ENCODE data around the gene ADAMTS17. TPM values are rescaled to one million over a fixed set of nuclear protein-coding genes. Genes with fewer than 3 reads are reported as not detected.

The ADAMTS17 gene
- total RNA-seq, 1 experiment from 2014 or later = 1.8 TPM

DNA sequence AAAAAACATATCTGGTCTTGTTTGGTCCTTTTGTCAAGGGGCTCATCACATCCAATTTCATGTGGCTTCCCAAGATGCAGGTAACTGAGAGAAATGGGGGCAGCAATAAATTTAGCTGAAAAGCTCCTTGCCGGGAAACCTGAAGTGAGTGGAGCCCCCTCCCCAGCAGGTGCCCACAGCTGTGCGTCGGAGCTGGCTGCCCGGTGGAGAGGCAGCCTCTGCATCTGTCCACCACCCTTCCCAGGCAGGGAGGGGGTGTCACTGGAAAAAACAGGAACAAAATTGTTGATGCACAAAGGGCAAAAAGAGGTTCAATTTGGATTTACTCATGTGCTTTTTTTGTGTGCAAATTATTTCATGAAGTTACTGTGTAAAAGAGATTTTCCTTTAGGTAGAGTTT is 359.1 kb downstream of the ADAMTS17 start:
- Mint-ChIP-seq H3K27ac (0 out of 2 replicates have a peak overlapping the region, but pooled peaks have one; percentile 95), H3K27me3 (ENCODE audit: low read depth) (no peaks in the 10 kb centered on the region), H3K4me1 (peaks cover 47% of the 10 kb centered on the region), H3K36me3 (no peaks in the 10 kb centered on the region), H3K4me3 (peak overlapping the region; percentile 50; the same call in 1 of the 2 replicates), H3K9me3 (no peaks in the 10 kb centered on the region)
- no peak for TF ChIP-seq GABPB1 (CRISPR knock-in tag; IDR thresholded peaks at IDR 0.05)
- TF ChIP-seq NFE2L1 (CRISPR knock-in tag; IDR thresholded peaks at IDR 0.05) = no peak
- TF ChIP-seq, protein P1, sequence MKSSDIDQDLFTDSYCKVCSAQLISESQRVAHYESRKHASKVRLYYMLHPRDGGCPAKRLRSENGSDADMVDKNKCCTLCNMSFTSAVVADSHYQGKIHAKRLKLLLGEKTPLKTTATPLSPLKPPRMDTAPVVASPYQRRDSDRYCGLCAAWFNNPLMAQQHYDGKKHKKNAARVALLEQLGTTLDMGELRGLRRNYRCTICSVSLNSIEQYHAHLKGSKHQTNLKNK (CRISPR knock-in tag; IDR thresholded peaks at IDR 0.05) = no peak
- no peak for TF ChIP-seq FOXK1 (CRISPR knock-in tag; IDR thresholded peaks at IDR 0.05)
- no peak for TF ChIP-seq HMGA2 (CRISPR knock-in tag; IDR thresholded peaks at IDR 0.05)
- no peak for TF ChIP-seq NFATC4 (CRISPR knock-in tag; IDR thresholded peaks at IDR 0.05)
- TF ChIP-seq, protein P2, sequence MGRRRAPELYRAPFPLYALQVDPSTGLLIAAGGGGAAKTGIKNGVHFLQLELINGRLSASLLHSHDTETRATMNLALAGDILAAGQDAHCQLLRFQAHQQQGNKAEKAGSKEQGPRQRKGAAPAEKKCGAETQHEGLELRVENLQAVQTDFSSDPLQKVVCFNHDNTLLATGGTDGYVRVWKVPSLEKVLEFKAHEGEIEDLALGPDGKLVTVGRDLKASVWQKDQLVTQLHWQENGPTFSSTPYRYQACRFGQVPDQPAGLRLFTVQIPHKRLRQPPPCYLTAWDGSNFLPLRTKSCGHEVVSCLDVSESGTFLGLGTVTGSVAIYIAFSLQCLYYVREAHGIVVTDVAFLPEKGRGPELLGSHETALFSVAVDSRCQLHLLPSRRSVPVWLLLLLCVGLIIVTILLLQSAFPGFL (CRISPR knock-in tag; IDR thresholded peaks at IDR 0.05; ENCODE audit: borderline replicate concordance) = no peak
- TF ChIP-seq, protein P3, sequence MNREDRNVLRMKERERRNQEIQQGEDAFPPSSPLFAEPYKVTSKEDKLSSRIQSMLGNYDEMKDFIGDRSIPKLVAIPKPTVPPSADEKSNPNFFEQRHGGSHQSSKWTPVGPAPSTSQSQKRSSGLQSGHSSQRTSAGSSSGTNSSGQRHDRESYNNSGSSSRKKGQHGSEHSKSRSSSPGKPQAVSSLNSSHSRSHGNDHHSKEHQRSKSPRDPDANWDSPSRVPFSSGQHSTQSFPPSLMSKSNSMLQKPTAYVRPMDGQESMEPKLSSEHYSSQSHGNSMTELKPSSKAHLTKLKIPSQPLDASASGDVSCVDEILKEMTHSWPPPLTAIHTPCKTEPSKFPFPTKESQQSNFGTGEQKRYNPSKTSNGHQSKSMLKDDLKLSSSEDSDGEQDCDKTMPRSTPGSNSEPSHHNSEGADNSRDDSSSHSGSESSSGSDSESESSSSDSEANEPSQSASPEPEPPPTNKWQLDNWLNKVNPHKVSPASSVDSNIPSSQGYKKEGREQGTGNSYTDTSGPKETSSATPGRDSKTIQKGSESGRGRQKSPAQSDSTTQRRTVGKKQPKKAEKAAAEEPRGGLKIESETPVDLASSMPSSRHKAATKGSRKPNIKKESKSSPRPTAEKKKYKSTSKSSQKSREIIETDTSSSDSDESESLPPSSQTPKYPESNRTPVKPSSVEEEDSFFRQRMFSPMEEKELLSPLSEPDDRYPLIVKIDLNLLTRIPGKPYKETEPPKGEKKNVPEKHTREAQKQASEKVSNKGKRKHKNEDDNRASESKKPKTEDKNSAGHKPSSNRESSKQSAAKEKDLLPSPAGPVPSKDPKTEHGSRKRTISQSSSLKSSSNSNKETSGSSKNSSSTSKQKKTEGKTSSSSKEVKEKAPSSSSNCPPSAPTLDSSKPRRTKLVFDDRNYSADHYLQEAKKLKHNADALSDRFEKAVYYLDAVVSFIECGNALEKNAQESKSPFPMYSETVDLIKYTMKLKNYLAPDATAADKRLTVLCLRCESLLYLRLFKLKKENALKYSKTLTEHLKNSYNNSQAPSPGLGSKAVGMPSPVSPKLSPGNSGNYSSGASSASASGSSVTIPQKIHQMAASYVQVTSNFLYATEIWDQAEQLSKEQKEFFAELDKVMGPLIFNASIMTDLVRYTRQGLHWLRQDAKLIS (CRISPR knock-in tag; IDR thresholded peaks at IDR 0.05; ENCODE audit: borderline replicate concordance) = no peak
- TF ChIP-seq, protein P4, sequence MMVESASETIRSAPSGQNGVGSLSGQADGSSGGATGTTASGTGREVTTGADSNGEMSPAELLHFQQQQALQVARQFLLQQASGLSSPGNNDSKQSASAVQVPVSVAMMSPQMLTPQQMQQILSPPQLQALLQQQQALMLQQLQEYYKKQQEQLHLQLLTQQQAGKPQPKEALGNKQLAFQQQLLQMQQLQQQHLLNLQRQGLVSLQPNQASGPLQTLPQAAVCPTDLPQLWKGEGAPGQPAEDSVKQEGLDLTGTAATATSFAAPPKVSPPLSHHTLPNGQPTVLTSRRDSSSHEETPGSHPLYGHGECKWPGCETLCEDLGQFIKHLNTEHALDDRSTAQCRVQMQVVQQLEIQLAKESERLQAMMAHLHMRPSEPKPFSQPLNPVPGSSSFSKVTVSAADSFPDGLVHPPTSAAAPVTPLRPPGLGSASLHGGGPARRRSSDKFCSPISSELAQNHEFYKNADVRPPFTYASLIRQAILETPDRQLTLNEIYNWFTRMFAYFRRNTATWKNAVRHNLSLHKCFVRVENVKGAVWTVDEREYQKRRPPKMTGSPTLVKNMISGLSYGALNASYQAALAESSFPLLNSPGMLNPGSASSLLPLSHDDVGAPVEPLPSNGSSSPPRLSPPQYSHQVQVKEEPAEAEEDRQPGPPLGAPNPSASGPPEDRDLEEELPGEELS (CRISPR knock-in tag; IDR thresholded peaks at IDR 0.05) = no peak
- no peak for DNase-seq (ENCODE audit: low spot score)
- POLR2A ChIA-PET = no interaction called here
- CTCF ChIA-PET = interaction anchor here (0.6 to 3.4 kb wide), 12 partner anchors 12 to 401 kb away, joined by 3 to 23 read pairs (median 5); partner anchors contain the start of gene ADAMTS17
- ATAC-seq = no peak

DNA sequence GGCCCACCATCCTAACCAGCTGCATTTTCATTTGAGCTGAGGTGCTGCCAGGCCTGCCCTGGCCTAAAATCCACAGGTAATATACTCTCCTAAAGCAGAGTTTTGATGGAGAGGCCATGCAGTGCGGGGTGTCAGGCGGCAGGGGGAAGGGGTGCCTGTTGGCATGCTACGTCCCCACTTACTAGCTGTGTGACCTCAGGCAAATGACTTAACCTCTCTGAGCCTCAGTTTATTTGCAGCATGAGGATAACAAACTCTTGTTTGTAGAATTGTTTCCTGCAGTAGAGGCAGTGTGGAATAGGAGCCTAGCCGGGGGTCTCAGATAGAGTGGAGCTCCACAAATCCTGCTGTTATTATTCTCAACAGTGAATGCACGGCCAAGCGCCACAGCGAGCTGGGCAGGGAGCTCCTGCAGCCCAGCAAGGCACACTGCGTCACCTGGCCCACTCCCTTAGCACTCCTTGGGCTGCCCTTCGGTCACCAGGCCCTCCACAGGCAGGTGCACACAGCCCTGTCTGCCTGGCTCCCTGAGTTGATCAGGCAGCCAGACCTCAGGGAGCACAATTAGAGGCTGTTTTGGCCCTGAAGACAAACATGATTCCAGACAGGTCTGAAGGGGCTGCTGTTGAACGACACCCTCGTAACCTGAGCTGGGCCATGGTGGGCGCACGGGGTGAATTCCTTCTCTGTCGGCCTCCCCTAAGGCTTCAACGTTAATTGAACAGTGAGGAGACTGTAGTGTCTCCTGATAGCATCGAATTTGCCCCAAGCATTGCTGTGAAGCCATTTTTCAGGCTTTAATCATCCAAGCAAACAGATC is 359.7 kb downstream of the ADAMTS17 start:
- no peak overlapping the region for H3K4me3 Mint-ChIP-seq
- CTCF ChIA-PET = interaction anchor here (0.6 to 3.4 kb wide), 16 partner anchors 8 to 441 kb away, joined by 3 to 23 read pairs (median 5); partner anchors contain the start of gene ADAMTS17
- TF ChIP-seq FOXP1 (CRISPR knock-in tag; IDR thresholded peaks at IDR 0.05; ENCODE audit: borderline replicate concordance) (peak; percentile 38; the same call in 1 of the 2 replicates), GRHL2 (CRISPR knock-in tag; IDR thresholded peaks at IDR 0.05; ENCODE audit: insufficient replicate concordance, severe bottlenecking) (no peak), SMAD3 (CRISPR knock-in tag; IDR thresholded peaks at IDR 0.05; ENCODE audit: borderline replicate concordance) (no peak), TCF7 (CRISPR knock-in tag; IDR thresholded peaks at IDR 0.05; ENCODE audit: low read depth) (no peak), GTF2I (CRISPR knock-in tag; conservative IDR thresholded peaks at IDR 0.05) (peak; percentile 64; the same call in 1 of the 2 replicates), GABPB1 (CRISPR knock-in tag; IDR thresholded peaks at IDR 0.05) (no peak)
- TF ChIP-seq, protein P5, sequence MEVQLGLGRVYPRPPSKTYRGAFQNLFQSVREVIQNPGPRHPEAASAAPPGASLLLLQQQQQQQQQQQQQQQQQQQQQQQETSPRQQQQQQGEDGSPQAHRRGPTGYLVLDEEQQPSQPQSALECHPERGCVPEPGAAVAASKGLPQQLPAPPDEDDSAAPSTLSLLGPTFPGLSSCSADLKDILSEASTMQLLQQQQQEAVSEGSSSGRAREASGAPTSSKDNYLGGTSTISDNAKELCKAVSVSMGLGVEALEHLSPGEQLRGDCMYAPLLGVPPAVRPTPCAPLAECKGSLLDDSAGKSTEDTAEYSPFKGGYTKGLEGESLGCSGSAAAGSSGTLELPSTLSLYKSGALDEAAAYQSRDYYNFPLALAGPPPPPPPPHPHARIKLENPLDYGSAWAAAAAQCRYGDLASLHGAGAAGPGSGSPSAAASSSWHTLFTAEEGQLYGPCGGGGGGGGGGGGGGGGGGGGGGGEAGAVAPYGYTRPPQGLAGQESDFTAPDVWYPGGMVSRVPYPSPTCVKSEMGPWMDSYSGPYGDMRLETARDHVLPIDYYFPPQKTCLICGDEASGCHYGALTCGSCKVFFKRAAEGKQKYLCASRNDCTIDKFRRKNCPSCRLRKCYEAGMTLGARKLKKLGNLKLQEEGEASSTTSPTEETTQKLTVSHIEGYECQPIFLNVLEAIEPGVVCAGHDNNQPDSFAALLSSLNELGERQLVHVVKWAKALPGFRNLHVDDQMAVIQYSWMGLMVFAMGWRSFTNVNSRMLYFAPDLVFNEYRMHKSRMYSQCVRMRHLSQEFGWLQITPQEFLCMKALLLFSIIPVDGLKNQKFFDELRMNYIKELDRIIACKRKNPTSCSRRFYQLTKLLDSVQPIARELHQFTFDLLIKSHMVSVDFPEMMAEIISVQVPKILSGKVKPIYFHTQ (CRISPR knock-in tag; IDR thresholded peaks at IDR 0.05) = no peak
- TF ChIP-seq, protein P6, sequence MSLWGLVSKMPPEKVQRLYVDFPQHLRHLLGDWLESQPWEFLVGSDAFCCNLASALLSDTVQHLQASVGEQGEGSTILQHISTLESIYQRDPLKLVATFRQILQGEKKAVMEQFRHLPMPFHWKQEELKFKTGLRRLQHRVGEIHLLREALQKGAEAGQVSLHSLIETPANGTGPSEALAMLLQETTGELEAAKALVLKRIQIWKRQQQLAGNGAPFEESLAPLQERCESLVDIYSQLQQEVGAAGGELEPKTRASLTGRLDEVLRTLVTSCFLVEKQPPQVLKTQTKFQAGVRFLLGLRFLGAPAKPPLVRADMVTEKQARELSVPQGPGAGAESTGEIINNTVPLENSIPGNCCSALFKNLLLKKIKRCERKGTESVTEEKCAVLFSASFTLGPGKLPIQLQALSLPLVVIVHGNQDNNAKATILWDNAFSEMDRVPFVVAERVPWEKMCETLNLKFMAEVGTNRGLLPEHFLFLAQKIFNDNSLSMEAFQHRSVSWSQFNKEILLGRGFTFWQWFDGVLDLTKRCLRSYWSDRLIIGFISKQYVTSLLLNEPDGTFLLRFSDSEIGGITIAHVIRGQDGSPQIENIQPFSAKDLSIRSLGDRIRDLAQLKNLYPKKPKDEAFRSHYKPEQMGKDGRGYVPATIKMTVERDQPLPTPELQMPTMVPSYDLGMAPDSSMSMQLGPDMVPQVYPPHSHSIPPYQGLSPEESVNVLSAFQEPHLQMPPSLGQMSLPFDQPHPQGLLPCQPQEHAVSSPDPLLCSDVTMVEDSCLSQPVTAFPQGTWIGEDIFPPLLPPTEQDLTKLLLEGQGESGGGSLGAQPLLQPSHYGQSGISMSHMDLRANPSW (CRISPR knock-in tag; conservative IDR thresholded peaks at IDR 0.05; ENCODE audit: low read depth) = no peak

More for the DNA sequence above, 359.7 kb downstream of the ADAMTS17 start:
- DNase-seq (ENCODE audit: low spot score) (peak; percentile 22), ATAC-seq (peak; percentile 13)
- POLR2A ChIA-PET = interaction anchor here (0.7 kb wide), 1 partner anchor 360 kb away, joined by 3 read pairs; no protein-coding TSS in a partner anchor
- no peaks in the 10 kb centered on the region for H3K27me3 Mint-ChIP-seq (ENCODE audit: low read depth)
- H3K36me3 Mint-ChIP-seq = no peaks in the 10 kb centered on the region
- H3K9me3 Mint-ChIP-seq = no peaks in the 10 kb centered on the region
- peak overlapping the region; percentile 19; the same call in 1 of the 2 replicates for H3K27ac Mint-ChIP-seq
- peaks cover 47% of the 10 kb centered on the region for H3K4me1 Mint-ChIP-seq
